HEK293 (cell line): ENCODE results near the gene ANKRD53.

Experiments used
- CTCF ChIA-PET: fragments of 350-600 bp; formaldehyde crosslinking; extraction: SDS; loops from one replicate; lab custom pipeline; 2021; ENCODE audit warnings: antibody characterized with exemption; lab: Yijun Ruan, JAX
- POLR2A ChIA-PET: fragments of 300-600 bp; formaldehyde crosslinking; extraction: SDS; loops from one replicate; lab custom pipeline; 2020; ENCODE audit warnings: antibody characterized with exemption, inconsistent platforms; lab: Yijun Ruan, JAX
- H3K27ac ChIP-seq: fragments of 200-500 bp; sonication (Bioruptor generic); 2 replicates; pipeline ENCODE4 v1.5.1; 2014; ENCODE audit warnings: low read depth, low read length, control low read depth, inconsistent platforms; ENCODE audit errors: extremely low read depth
- H3K36me3 ChIP-seq, 2 experiments: fragments of 200-500 bp in 1 of 2; sonication (Bioruptor generic) in 1 of 2; 1 replicate in 1 of 2; 2 replicates in 1 of 2; pipeline ENCODE4 v1.5.1; 2014 to 2017; ENCODE audit warnings: inconsistent platforms in 2 of 2, low read length in 2 of 2; ENCODE audit not compliant: control insufficient read depth in 2 of 2, insufficient read depth in 1 of 2
- H3K4me1 ChIP-seq: fragments of 200-500 bp; sonication (Bioruptor generic); 2 replicates; pipeline ENCODE4 v1.5.1; 2014; ENCODE audit warnings: mild to moderate bottlenecking, low read length, inconsistent platforms; ENCODE audit not compliant: control insufficient read depth, insufficient read depth
- H3K4me3 ChIP-seq: 2 replicates; pipeline ENCODE4 v1.5.1; 2011; ENCODE audit warnings: low read depth, mild to moderate bottlenecking, control low read depth, low read length, moderate library complexity
- H3K9me3 ChIP-seq: fragments of 200-500 bp; sonication (Bioruptor generic); 2 replicates; pipeline ENCODE4 v1.5.1; 2014; ENCODE audit warnings: low read depth, low read length, inconsistent platforms; ENCODE audit not compliant: control insufficient read depth, insufficient read depth
- IKZF3 ChIP-seq: fragments of 450-650 bp; IDR thresholded peaks from 2 replicates; pipeline ENCODE4 v1.5.0; 2018; ENCODE audit warnings: missing biosample characterization, mild to moderate bottlenecking, missing genetic modification characterization, moderate library complexity
- SP2 ChIP-seq: fragments of 450-650 bp; formaldehyde crosslinking; IDR thresholded peaks from 2 replicates; pipeline ENCODE4 v1.5.1; 2016; ENCODE audit warnings: missing biosample characterization, missing genetic modification characterization
- YY2 ChIP-seq: fragments of 450-650 bp; formaldehyde crosslinking; IDR thresholded peaks from 2 replicates; pipeline ENCODE4 v1.5.1; 2016; ENCODE audit warnings: missing biosample characterization, missing genetic modification characterization
- ZBTB17 ChIP-seq: fragments of 450-650 bp; formaldehyde crosslinking; IDR thresholded peaks from 2 replicates; pipeline ENCODE4 v1.5.1; 2016; ENCODE audit warnings: missing biosample characterization, missing genetic modification characterization
- ZFHX2 ChIP-seq: fragments of 450-650 bp; formaldehyde crosslinking; conservative IDR thresholded peaks from 2 replicates; pipeline ENCODE4 v1.5.1; 2016; ENCODE audit warnings: missing biosample characterization, missing genetic modification characterization
- ZIC2 ChIP-seq: fragments of 450-650 bp; formaldehyde crosslinking; IDR thresholded peaks from 2 replicates; pipeline ENCODE4 v1.5.1; 2016; ENCODE audit warnings: missing biosample characterization, missing genetic modification characterization
- ZNF133 ChIP-seq: fragments of 450-650 bp; formaldehyde crosslinking; IDR thresholded peaks from 2 replicates; pipeline ENCODE4 v1.5.1; 2016; ENCODE audit warnings: missing biosample characterization, missing genetic modification characterization
- ZNF138 ChIP-seq: fragments of 450-650 bp; formaldehyde crosslinking; IDR thresholded peaks from 2 replicates; pipeline ENCODE4 v1.5.1; 2016; ENCODE audit warnings: missing biosample characterization, missing genetic modification characterization, borderline replicate concordance
- ZNF155 ChIP-seq: fragments of 450-650 bp; formaldehyde crosslinking; IDR thresholded peaks from 2 replicates; pipeline ENCODE4 v1.5.1; 2016; ENCODE audit warnings: missing biosample characterization, missing genetic modification characterization
- ZNF221 ChIP-seq: fragments of 450-650 bp; formaldehyde crosslinking; IDR thresholded peaks from 2 replicates; pipeline ENCODE4 v1.5.1; 2017; ENCODE audit warnings: missing biosample characterization, missing genetic modification characterization, borderline replicate concordance
- ZNF23 ChIP-seq: fragments of 450-650 bp; formaldehyde crosslinking; IDR thresholded peaks from 2 replicates; pipeline ENCODE4 v1.5.1; 2016; ENCODE audit warnings: missing biosample characterization, missing genetic modification characterization, borderline replicate concordance
- ZNF302 ChIP-seq: fragments of 450-650 bp; formaldehyde crosslinking; IDR thresholded peaks from 2 replicates; pipeline ENCODE4 v1.5.1; 2016; ENCODE audit warnings: missing biosample characterization, missing genetic modification characterization, low read depth
- ZNF335 ChIP-seq: fragments of 450-650 bp; formaldehyde crosslinking; conservative IDR thresholded peaks from 2 replicates; pipeline ENCODE4 v1.5.1; 2016; ENCODE audit warnings: missing biosample characterization, missing genetic modification characterization
- ZNF354C ChIP-seq: fragments of 450-650 bp; formaldehyde crosslinking; IDR thresholded peaks from 2 replicates; pipeline ENCODE4 v1.5.1; 2016; ENCODE audit warnings: missing biosample characterization, missing genetic modification characterization, low read depth, borderline replicate concordance
- ZNF391 ChIP-seq: fragments of 450-650 bp; formaldehyde crosslinking; IDR thresholded peaks from 2 replicates; pipeline ENCODE4 v1.5.1; 2016; ENCODE audit warnings: low read depth, missing biosample characterization, missing genetic modification characterization, borderline replicate concordance
- ZNF48 ChIP-seq: fragments of 450-650 bp; formaldehyde crosslinking; IDR thresholded peaks from 2 replicates; pipeline ENCODE4 v1.5.1; 2016; ENCODE audit warnings: missing biosample characterization, missing genetic modification characterization
- ZNF518A ChIP-seq: fragments of 450-650 bp; formaldehyde crosslinking; conservative IDR thresholded peaks from 2 replicates; pipeline ENCODE4 v1.5.1; 2016; ENCODE audit warnings: low read depth, missing biosample characterization, missing genetic modification characterization
- ZNF561 ChIP-seq: fragments of 450-650 bp; IDR thresholded peaks from 2 replicates; pipeline ENCODE4 v1.5.1; 2018; ENCODE audit warnings: missing biosample characterization, missing genetic modification characterization, borderline replicate concordance
- ZNF600 ChIP-seq: fragments of 450-650 bp; formaldehyde crosslinking; IDR thresholded peaks from 2 replicates; pipeline ENCODE4 v1.5.1; 2016; ENCODE audit warnings: missing biosample characterization, missing genetic modification characterization
- ZNF624 ChIP-seq: fragments of 450-650 bp; formaldehyde crosslinking; IDR thresholded peaks from 2 replicates; pipeline ENCODE4 v1.5.1; 2017; ENCODE audit warnings: missing biosample characterization, missing genetic modification characterization
- TF ChIP-seq, protein P1 (sequence below): fragments of 450-650 bp; formaldehyde crosslinking; IDR thresholded peaks from 2 replicates; pipeline ENCODE4 v1.5.1; 2016; ENCODE audit warnings: missing biosample characterization, missing genetic modification characterization
- TF ChIP-seq, protein P2 (sequence below): fragments of 450-650 bp; formaldehyde crosslinking; conservative IDR thresholded peaks from 2 replicates; pipeline ENCODE4 v1.5.1; 2016; ENCODE audit warnings: low read depth, missing biosample characterization, missing genetic modification characterization
- TF ChIP-seq, protein P3 (sequence below): fragments of 450-650 bp; formaldehyde crosslinking; IDR thresholded peaks from 2 replicates; pipeline ENCODE4 v1.5.1; 2016; ENCODE audit warnings: missing biosample characterization, missing genetic modification characterization
- TF ChIP-seq, protein P4 (sequence below): fragments of 450-650 bp; formaldehyde crosslinking; IDR thresholded peaks from 2 replicates; pipeline ENCODE4 v1.5.1; 2016; ENCODE audit warnings: missing biosample characterization, missing genetic modification characterization

The ANKRD53 gene

GRCh38 chr2:71000780-71001591, 22.6 kb downstream of the ANKRD53 start:
- POLR2A ChIA-PET = interaction anchor here (1.0 to 2.2 kb wide), 2 partner anchors 67 to 68 kb away, joined by 3 to 8 read pairs; partner anchors contain the start of gene NAGK
- H3K4me3 ChIP-seq = peak overlapping the region; percentile 33
- peak; percentile 33 for TF ChIP-seq SP2 (tag by site-specific recombination)
- TF ChIP-seq, protein P1, sequence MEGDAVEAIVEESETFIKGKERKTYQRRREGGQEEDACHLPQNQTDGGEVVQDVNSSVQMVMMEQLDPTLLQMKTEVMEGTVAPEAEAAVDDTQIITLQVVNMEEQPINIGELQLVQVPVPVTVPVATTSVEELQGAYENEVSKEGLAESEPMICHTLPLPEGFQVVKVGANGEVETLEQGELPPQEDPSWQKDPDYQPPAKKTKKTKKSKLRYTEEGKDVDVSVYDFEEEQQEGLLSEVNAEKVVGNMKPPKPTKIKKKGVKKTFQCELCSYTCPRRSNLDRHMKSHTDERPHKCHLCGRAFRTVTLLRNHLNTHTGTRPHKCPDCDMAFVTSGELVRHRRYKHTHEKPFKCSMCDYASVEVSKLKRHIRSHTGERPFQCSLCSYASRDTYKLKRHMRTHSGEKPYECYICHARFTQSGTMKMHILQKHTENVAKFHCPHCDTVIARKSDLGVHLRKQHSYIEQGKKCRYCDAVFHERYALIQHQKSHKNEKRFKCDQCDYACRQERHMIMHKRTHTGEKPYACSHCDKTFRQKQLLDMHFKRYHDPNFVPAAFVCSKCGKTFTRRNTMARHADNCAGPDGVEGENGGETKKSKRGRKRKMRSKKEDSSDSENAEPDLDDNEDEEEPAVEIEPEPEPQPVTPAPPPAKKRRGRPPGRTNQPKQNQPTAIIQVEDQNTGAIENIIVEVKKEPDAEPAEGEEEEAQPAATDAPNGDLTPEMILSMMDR (tag by site-specific recombination) = peak; percentile 90
- TF ChIP-seq ZNF561 (tag by site-specific recombination) = no peak
- TF ChIP-seq ZNF391 = 0 out of 2 replicates have a peak, but pooled peaks have one; percentile 24
- TF ChIP-seq ZIC2 = 0 out of 2 replicates have a peak, but pooled peaks have one; percentile 45
- no peak for TF ChIP-seq ZNF138 (tag by site-specific recombination)
- no peak for TF ChIP-seq ZNF302 (tag by site-specific recombination)
- TF ChIP-seq ZNF335 (tag by site-specific recombination) = peak; percentile 62; the same call in 1 of the 2 replicates
- TF ChIP-seq, protein P2, sequence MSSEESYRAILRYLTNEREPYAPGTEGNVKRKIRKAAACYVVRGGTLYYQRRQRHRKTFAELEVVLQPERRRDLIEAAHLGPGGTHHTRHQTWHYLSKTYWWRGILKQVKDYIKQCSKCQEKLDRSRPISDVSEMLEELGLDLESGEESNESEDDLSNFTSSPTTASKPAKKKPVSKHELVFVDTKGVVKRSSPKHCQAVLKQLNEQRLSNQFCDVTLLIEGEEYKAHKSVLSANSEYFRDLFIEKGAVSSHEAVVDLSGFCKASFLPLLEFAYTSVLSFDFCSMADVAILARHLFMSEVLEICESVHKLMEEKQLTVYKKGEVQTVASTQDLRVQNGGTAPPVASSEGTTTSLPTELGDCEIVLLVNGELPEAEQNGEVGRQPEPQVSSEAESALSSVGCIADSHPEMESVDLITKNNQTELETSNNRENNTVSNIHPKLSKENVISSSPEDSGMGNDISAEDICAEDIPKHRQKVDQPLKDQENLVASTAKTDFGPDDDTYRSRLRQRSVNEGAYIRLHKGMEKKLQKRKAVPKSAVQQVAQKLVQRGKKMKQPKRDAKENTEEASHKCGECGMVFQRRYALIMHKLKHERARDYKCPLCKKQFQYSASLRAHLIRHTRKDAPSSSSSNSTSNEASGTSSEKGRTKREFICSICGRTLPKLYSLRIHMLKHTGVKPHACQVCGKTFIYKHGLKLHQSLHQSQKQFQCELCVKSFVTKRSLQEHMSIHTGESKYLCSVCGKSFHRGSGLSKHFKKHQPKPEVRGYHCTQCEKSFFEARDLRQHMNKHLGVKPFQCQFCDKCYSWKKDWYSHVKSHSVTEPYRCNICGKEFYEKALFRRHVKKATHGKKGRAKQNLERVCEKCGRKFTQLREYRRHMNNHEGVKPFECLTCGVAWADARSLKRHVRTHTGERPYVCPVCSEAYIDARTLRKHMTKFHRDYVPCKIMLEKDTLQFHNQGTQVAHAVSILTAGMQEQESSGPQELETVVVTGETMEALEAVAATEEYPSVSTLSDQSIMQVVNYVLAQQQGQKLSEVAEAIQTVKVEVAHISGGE (tag by site-specific recombination) = peak; percentile 83
- no peak for TF ChIP-seq ZNF133 (tag by site-specific recombination)
- peak; percentile 87 for TF ChIP-seq ZBTB17 (tag by site-specific recombination)
- no peak for TF ChIP-seq YY2 (tag by site-specific recombination)
- TF ChIP-seq ZFHX2 = peak; percentile 73
- no peak for TF ChIP-seq ZNF221
- TF ChIP-seq ZNF155 (tag by site-specific recombination) = no peak
- no peak for TF ChIP-seq IKZF3 (tag by site-specific recombination)
- no peak for TF ChIP-seq ZNF48 (tag by site-specific recombination)
- no peak for TF ChIP-seq ZNF624
- TF ChIP-seq ZNF600 (tag by site-specific recombination) = no peak
- TF ChIP-seq, protein P3, sequence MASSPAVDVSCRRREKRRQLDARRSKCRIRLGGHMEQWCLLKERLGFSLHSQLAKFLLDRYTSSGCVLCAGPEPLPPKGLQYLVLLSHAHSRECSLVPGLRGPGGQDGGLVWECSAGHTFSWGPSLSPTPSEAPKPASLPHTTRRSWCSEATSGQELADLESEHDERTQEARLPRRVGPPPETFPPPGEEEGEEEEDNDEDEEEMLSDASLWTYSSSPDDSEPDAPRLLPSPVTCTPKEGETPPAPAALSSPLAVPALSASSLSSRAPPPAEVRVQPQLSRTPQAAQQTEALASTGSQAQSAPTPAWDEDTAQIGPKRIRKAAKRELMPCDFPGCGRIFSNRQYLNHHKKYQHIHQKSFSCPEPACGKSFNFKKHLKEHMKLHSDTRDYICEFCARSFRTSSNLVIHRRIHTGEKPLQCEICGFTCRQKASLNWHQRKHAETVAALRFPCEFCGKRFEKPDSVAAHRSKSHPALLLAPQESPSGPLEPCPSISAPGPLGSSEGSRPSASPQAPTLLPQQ = peak; percentile 34; the same call in 1 of the 2 replicates
- TF ChIP-seq ZNF23 (tag by site-specific recombination) = no peak
- TF ChIP-seq, protein P4, sequence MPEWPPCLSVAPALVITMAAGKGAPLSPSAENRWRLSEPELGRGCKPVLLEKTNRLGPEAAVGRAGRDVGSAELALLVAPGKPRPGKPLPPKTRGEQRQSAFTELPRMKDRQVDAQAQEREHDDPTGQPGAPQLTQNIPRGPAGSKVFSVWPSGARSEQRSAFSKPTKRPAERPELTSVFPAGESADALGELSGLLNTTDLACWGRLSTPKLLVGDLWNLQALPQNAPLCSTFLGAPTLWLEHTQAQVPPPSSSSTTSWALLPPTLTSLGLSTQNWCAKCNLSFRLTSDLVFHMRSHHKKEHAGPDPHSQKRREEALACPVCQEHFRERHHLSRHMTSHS (tag by site-specific recombination) = no peak
- TF ChIP-seq ZNF518A (tag by site-specific recombination) = peak; percentile 95
- TF ChIP-seq ZNF354C = no peak

More at GRCh38 chr2:71000780-71001591, 22.6 kb downstream of the ANKRD53 start:
- no peak overlapping the region for H3K27ac ChIP-seq
- H3K4me1 ChIP-seq = no peaks in the 10 kb centered on the region
- no peaks in the 10 kb centered on the region for H3K9me3 ChIP-seq
- CTCF ChIA-PET = interaction anchor here (0.5 to 2.5 kb wide), 33 partner anchors 8 to 1799 kb away, joined by 3 to 14 read pairs (median 4); partner anchors contain the start of genes ANKRD53 and MPHOSPH10
- no peaks in the 10 kb centered on the region for H3K36me3 ChIP-seq
